ENCODE measurements around the gene AKAP6.

AKAP6 gene

GRCh38 chr14:32756775-32757174 lies 427.7 kb downstream of the AKAP6 start:
- no peak for TF ChIP-seq CTCF (IDR thresholded peaks at IDR 0.05; ENCODE audit: borderline replicate concordance, insufficient read depth, low read depth, low read length)
- no peak overlapping the region for H3K4me3 ChIP-seq (ENCODE audit: low read depth, low read length)

GRCh38 chr14:32757568-32757967 lies 428.5 kb downstream of the AKAP6 start:
- no peak for TF ChIP-seq CTCF (IDR thresholded peaks at IDR 0.05; ENCODE audit: borderline replicate concordance, insufficient read depth, low read depth, low read length)
- no peak overlapping the region for H3K4me3 ChIP-seq (ENCODE audit: low read depth, low read length)

GRCh38 chr14:32761381-32761968 lies 432.4 kb downstream of the AKAP6 start:
- no peak overlapping the region for H3K4me3 ChIP-seq (ENCODE audit: low read depth, low read length)
- no peak for TF ChIP-seq CTCF (IDR thresholded peaks at IDR 0.05; ENCODE audit: borderline replicate concordance, insufficient read depth, low read depth, low read length)

GRCh38 chr14:32762886-32763285 lies 433.8 kb downstream of the AKAP6 start:
- TF ChIP-seq CTCF (IDR thresholded peaks at IDR 0.05; ENCODE audit: borderline replicate concordance, insufficient read depth, low read depth, low read length) = no peak
- no peak overlapping the region for H3K4me3 ChIP-seq (ENCODE audit: low read depth, low read length)

- no peak overlapping the region for H3K4me3 ChIP-seq (ENCODE audit: low read depth, low read length)
- no peak for TF ChIP-seq CTCF (IDR thresholded peaks at IDR 0.05; ENCODE audit: borderline replicate concordance, insufficient read depth, low read depth, low read length)
These were observed 434.6 kb downstream of the AKAP6 start for GRCh38 chr14:32763673-32764072.

GRCh38 chr14:32764131-32764530 lies 435.0 kb downstream of the AKAP6 start:
- H3K4me3 ChIP-seq (ENCODE audit: low read depth, low read length) = no peak overlapping the region
- TF ChIP-seq CTCF (IDR thresholded peaks at IDR 0.05; ENCODE audit: borderline replicate concordance, insufficient read depth, low read depth, low read length) = no peak

- H3K4me3 ChIP-seq (ENCODE audit: low read depth, low read length) = no peak overlapping the region
- no peak for TF ChIP-seq CTCF (IDR thresholded peaks at IDR 0.05; ENCODE audit: borderline replicate concordance, insufficient read depth, low read depth, low read length)
These were observed 441.3 kb downstream of the AKAP6 start for GRCh38 chr14:32770422-32770821.

All from GM12875 (cell line).